Fibroblast of peridontal ligament (primary cell): ENCODE data around the gene FILIP1L.

ENCODE experiments used
- DNase-seq: peaks from one replicate; pipeline ENCODE4 v3.0.0-alpha.2; 2010; ENCODE audit errors: extremely low read depth

Gene FILIP1L

GRCh38 chr3:99809565-99809964 is 304.7 kb downstream of the FILIP1L start:
- no peak for DNase-seq

- DNase-seq = peak; percentile 88
Measured at GRCh38 chr3:99808163-99808794, 306.0 kb downstream of the FILIP1L start.

- no peak for DNase-seq
Measured at GRCh38 chr3:99805160-99805559, 309.1 kb downstream of the FILIP1L start.

GRCh38 chr3:99803297-99803696 is 311.0 kb downstream of the FILIP1L start:
- no peak for DNase-seq

- no peak for DNase-seq
Measured at GRCh38 chr3:99799422-99799821, 314.9 kb downstream of the FILIP1L start.

- no peak for DNase-seq
Measured at GRCh38 chr3:99795573-99795972, 318.7 kb downstream of the FILIP1L start.

- DNase-seq = no peak
Measured at GRCh38 chr3:99794485-99794884, 319.8 kb downstream of the FILIP1L start.

- DNase-seq = peak; percentile 83
Measured at GRCh38 chr3:99789011-99789721, 325.1 kb downstream of the FILIP1L start.
